HG02885 (cell line): ENCODE measurements around the gene EHD4.

Source experiments
- ATAC-seq: cut with Tn5 transposase; IDR thresholded peaks from one replicate; pipeline ENCODE4 v1.9.1; 2021; ENCODE audit warnings: mild to moderate bottlenecking; ENCODE audit not compliant: unreplicated experiment, poor library complexity

The EHD4 gene

GRCh38 chr15:41941644-41942415 lies 30.5 kb downstream of the EHD4 start:
- no peak for ATAC-seq

- ATAC-seq, result no peak
Measured at GRCh38 chr15:41940441-41940857, 31.9 kb downstream of the EHD4 start.

GRCh38 chr15:41939986-41940385 lies 32.4 kb downstream of the EHD4 start:
- no peak for ATAC-seq

- no peak for ATAC-seq
Measured at GRCh38 chr15:41937568-41937923, 34.8 kb downstream of the EHD4 start.

GRCh38 chr15:41936649-41937567 lies 35.4 kb downstream of the EHD4 start:
- ATAC-seq, result peak; percentile 66

- no peak for ATAC-seq
Measured at GRCh38 chr15:41936155-41936554, 36.2 kb downstream of the EHD4 start.

GRCh38 chr15:41935566-41936020 lies 36.8 kb downstream of the EHD4 start:
- ATAC-seq, result no peak

- ATAC-seq, result no peak
Measured at GRCh38 chr15:41934843-41935242, 37.5 kb downstream of the EHD4 start.

- no peak for ATAC-seq
Measured at GRCh38 chr15:41933771-41934170, 38.6 kb downstream of the EHD4 start.

GRCh38 chr15:41933326-41933725 lies 39.0 kb downstream of the EHD4 start:
- no peak for ATAC-seq

- no peak for ATAC-seq
Measured at GRCh38 chr15:41932511-41933289, 39.7 kb downstream of the EHD4 start.

- ATAC-seq, result no peak
Measured at GRCh38 chr15:41932101-41932500, 40.3 kb downstream of the EHD4 start.

GRCh38 chr15:41930867-41931222 lies 41.5 kb downstream of the EHD4 start:
- no peak for ATAC-seq

GRCh38 chr15:41930221-41930866 lies 42.0 kb downstream of the EHD4 start:
- no peak for ATAC-seq

GRCh38 chr15:41928637-41929620 lies 43.4 kb downstream of the EHD4 start:
- ATAC-seq, result peak; percentile 73

- no peak for ATAC-seq
Measured at GRCh38 chr15:41928100-41928499, 44.3 kb downstream of the EHD4 start.

- no peak for ATAC-seq
Measured at GRCh38 chr15:41927536-41927935, 44.8 kb downstream of the EHD4 start.

GRCh38 chr15:41926185-41927056 lies 45.9 kb downstream of the EHD4 start:
- ATAC-seq, result no peak
